ENCODE data around the gene RALGAPA1.

- TF ChIP-seq CTCF (IDR thresholded peaks at IDR 0.05; ENCODE audit: poor library complexity, severe bottlenecking) (no peak), RAD21 (conservative IDR thresholded peaks at IDR 0.05) (no peak), POLR2AphosphoS5 (IDR thresholded peaks at IDR 0.05) (no peak)
Measured at GRCh38 chr14:35708062-35708461, 101.0 kb downstream of the RALGAPA1 start.

Data from neural cell (in vitro differentiated cells).